GM18861 (cell line): ENCODE data around the gene PRPSAP1.

Experiments
- ATAC-seq: cut with Tn5 transposase; IDR thresholded peaks from one replicate; pipeline ENCODE4 v1.9.1; 2021; ENCODE audit not compliant: unreplicated experiment

The PRPSAP1 gene

DNA sequence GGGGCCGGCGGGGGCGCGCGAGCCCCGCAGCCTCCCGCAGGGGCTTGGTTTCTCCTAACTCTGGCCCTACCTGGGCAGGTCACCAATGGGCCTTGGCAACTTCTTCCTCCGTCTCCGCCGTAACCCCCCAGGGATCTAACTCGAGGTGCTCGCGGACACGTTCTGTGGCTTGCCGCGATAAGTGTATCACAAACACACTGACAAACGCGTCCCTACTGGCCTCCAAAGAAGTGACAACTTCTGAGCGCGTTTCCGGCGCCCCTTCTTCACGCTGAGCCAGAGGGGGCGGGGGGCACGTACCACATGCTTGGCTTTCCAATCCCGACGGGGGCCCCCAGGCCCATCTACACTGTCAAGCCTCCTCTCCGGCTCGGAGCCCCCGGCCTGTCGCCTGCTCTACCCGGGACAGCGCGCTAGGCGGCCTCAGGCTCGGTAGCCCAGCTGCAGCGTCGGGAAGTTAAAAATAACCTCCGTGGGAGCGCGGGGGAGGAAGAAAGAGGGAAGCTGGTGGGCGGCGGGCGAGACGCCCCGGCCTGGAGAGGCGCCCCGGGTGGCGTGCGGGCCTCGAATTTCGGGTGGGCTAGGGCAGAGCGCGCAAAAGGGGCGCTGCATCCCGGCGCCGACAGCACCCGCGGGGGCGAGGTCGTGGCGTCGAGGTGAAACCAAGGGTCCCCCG, 30.0 kb upstream of the PRPSAP1 start:
- no peak for ATAC-seq

- ATAC-seq = no peak
These were observed 29.3 kb upstream of the PRPSAP1 start for GRCh38 chr17:76382803-76383545.

- no peak for ATAC-seq
These were observed 28.7 kb upstream of the PRPSAP1 start for GRCh38 chr17:76382351-76382802.

- no peak for ATAC-seq
These were observed 28.1 kb upstream of the PRPSAP1 start for GRCh38 chr17:76381633-76382350.

DNA sequence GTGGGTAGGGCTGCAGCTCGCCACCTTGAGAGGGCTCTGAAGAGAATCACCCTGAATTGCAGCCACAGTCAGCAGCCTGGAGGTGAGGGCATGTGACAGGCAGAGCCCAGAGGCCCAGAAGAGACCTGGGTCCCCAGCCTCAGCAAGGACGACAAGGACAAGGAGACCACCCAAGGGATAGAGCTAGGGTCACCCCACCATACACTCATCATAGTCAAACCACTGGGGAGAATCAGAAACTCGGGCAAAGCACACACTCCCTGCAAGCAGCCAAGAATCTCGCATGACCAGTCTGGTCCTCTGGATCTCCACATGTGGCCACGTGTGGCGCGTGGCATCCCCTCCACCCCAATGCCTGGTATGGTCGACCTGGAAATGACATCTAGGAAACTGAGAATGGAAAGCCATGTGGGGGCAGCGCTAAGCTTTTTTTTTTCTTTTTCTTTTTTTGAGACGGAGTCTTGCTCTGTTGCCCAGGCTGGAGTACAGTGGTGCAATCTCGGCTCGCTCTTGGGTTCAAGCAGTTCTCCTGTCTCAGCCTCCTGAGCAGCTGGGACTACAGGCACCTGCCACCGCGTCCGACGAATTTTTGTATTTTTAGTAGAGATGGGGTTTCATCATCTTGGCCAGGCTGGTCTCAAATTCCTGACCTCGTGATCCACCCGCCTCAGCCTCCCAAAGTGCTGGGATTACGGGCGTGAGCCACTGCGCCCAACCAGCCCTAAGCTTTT, 26.1 kb upstream of the PRPSAP1 start:
- ATAC-seq = no peak

DNA sequence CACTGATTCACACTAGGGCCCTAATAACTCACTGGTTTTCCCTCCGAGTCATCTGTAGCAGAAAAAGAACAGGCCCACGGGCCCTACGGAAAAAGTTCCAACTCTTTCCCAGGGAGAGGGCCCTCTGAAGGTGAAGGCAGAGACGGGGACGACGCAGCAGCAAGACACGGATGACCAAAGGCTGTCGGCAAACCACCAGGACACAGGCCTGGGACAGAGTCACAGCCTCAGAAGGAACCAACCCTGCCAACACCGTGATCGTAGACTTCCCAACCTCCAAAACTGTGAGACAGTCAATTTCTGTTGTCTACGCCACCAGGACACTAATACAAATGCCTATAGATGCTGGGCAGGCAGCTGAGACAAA, 25.5 kb upstream of the PRPSAP1 start:
- no peak for ATAC-seq

GRCh38 chr17:76378548-76379274, 25.0 kb upstream of the PRPSAP1 start:
- ATAC-seq = no peak

GRCh38 chr17:76376318-76377133, 22.8 kb upstream of the PRPSAP1 start:
- ATAC-seq = no peak

DNA sequence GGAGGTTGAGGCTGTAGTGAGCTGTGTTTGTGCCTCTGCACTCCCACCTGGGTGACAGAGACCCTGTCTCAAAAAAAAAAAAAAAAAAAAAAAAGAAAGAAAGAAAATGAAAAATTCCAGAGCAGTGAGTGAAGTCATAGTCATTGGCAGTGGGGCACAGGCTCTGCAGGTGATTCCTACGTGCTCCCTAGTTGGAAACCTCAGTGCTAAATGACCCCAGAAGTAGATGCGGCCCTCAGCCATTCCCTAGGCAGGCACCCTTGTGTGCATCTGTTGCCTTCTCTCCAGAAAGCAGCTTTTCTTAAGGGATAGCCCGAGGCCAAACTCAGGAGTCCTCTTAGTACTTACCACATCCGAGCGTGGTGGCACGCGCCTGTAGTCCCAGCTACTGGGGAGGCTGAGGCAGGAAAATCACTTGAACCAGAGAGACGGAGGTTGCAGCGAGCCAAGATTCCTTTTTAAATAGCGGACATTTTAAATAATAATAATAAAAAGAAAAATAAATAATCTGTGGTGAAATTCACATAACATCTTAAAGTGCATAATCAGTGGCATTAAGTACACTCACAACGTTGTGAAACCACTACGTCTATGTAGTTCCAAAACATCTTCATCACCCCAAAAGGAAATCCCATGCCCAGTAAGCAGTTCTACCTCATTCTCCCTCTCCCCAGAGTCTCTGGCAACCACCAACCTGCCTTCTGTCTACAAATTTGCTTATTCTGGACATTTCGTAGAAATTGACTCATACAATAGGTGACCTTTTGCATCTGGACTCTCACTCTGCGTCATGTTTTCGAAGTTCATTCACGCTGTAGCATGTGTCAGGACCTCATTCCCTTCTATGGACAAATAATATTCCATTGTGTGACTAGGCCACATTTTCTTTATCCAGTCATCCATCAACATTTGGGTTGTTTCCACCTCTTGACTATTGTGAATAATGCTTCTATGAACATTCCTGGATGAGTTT, 18.2 kb upstream of the PRPSAP1 start:
- no peak for ATAC-seq

DNA sequence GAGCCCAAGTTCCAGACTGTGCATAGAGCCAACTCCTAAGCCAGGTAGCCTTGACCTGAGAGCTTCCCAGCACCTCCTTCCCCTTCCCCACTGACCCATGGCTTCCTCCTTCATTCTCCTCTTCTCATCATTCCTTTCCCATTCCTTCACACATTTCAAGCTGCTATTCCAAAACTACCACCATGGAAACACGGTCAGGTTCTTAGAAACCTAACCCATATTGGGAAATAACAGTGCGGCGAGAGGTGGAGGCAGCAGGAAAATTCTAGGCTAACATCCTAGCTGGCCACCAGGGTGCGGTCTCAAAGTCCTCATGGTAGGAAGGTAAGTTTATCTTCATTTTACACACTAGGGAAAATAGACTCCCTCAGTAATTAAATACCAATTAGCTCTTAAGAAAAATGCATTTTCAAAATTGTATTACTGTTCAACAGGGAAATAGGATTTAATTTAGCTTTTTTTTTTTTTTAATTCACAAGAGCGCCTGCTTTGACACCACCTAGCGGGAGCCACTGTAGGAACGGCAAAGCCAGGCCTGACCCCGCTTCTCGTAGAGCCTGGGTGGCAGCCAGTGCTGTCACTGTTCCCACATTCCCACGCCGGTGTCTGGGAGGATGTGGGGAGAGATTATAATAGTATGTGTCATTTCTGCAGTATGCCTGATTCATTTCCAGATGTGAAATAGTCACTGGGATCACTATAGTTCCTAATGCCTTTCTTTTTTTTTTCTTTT, 16.7 kb upstream of the PRPSAP1 start:
- ATAC-seq = no peak

DNA sequence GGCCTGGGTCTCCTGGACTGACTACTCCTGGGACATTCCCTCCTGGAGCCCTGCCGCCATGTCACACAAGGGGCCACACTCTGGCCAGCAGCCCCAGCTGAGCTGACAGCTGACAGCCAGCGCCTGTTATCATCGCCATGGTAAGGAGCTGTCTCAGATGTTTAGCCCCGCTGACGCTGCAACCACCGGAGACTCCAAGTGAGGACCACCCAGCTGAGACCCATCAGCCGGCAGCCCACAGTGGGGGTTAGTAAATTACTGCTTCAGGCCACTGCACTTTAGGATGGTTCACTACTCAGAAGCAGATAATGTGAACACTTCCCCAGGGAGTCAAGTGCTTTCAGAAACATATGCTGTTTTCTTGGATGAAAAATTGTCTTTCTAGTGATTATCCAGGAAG, 16.1 kb upstream of the PRPSAP1 start:
- ATAC-seq = no peak

DNA sequence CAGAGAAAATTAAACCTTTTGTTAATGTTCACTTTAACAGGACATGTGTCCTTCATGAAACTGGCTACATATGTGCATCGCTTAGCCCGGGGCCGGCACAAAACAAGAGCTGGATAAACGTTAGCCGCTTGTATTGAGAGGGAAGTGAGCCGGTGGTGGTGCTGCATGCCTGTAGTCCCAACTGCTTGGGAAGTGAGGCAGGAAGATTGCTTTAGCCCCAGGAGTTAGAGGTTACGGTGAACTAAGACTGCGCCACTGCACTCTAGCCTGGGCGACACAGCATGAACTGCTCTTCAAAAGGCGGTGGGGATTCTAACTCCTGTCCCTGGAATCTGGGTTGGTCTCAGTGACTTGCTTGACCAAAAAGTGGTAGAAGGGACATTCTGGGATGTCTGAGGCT, 15.7 kb upstream of the PRPSAP1 start:
- ATAC-seq = no peak

DNA sequence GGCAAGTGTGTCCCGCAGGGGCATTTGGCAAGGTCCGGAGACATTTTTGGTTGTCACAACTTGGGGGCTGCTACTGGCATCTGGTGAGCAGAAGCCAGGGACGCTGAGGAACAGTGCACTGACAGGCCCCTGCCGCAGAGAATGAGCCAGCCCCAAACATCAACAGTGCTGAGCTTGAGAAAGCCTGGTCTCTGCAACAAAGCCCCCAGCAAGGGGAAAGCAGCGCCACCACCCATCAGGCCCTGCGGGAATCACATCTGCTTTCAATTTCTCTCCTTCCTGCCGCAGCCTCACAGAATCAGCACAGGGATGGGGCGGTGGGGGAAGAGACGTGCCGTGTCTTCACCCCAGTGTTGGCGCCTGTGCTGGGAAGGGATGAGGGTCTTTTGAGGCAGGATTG, 14.8 kb upstream of the PRPSAP1 start:
- ATAC-seq = no peak

- no peak for ATAC-seq
These were observed 13.9 kb upstream of the PRPSAP1 start for GRCh38 chr17:76367642-76368041.

- ATAC-seq = no peak
These were observed 12.5 kb upstream of the PRPSAP1 start for GRCh38 chr17:76366247-76366646.

DNA sequence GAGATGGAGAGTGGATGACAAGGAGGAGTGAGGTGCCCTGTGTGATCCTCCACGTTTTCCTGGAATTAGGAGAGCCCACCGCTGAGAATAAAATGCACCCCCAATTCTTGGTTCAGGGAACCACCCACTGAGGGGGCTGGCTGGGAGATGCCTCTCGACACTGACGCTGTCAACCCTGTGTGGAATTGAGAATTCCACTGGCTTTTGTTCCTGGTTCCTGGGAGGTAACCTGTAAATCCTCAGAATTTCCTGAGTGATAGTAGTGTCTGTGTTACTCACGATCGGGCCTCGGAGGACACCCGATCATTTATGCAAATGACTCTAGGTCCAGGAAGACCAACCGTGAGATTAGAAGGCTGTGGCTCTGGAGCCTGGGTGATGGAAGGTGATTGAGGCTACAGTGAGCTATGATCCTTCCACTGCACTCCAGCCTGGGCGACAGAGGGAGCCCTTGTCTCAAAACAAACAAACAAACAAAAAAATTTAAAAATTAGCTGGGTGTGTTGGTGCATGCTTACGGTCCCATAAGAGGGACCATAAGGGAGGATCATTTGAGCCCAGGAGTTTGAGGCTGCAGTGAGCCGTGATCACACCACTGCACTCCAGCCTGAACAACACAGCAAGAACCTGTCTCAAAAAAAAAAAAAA, 11.7 kb upstream of the PRPSAP1 start:
- no peak for ATAC-seq

- no peak for ATAC-seq
These were observed 9.6 kb upstream of the PRPSAP1 start for GRCh38 chr17:76363107-76363842.
